Thyroid gland (tissue), 4 donors: Measurements from ENCODE around the gene GTF2H3. TPM values are rescaled to one million over a fixed set of nuclear protein-coding genes. Genes with fewer than 3 reads are reported as not detected.

Experiments
- DNase-seq, 2 donors: peaks; one replicate each; pipeline ENCODE4 v3.0.0-alpha.2; 2019
- H3K27ac ChIP-seq, 3 donors: fragments of 200-600 bp; sonication (generic); 1 replicate in 2 of 3; 2 replicates in 1 of 3; pipeline ENCODE4 v1.5.1; 2016 to 2019; ENCODE audit warnings: mild to moderate bottlenecking in 1 of 3, moderate library complexity in 1 of 3
- H3K27me3 ChIP-seq: fragments of 200-600 bp; sonication (generic); one replicate; pipeline ENCODE4 v1.5.1; 2019
- H3K36me3 ChIP-seq, 2 donors: fragments of 200-600 bp; sonication (generic); one replicate each; pipeline ENCODE4 v1.5.1; 2016 to 2019
- H3K4me1 ChIP-seq, 2 donors: fragments of 200-600 bp; sonication (generic); one replicate each; pipeline ENCODE4 v1.5.1; 2017 to 2019
- H3K4me3 ChIP-seq, 3 donors: fragments of 200-600 bp; sonication (generic); replicated peaks in 1 of 3; 1 replicate in 2 of 3; 2 replicates in 1 of 3; pipeline ENCODE4 v1.5.1; 2016; ENCODE audit warnings: mild to moderate bottlenecking in 1 of 3
- H3K9me3 ChIP-seq: fragments of 200-600 bp; sonication (generic); one replicate; pipeline ENCODE4 v1.5.1; 2017
- POLR2A ChIP-seq, 2 donors: fragments of 450-650 bp; IDR thresholded peaks; one replicate each; pipeline ENCODE4 v1.6.1; 2017; ENCODE audit warnings: antibody characterized with exemption in 2 of 2, mild to moderate bottlenecking in 2 of 2, moderate library complexity in 1 of 2
- WGBS, 2 donors: methylation state at CpG; one replicate each; pipeline ENCODE4 v1.1.5; 2017; 5-methylcytosine and 5-hydroxymethylcytosine counted together
- intact Hi-C: fragments of 100-400 bp; cut with DNase I; formaldehyde crosslinking; loops from one replicate; pipeline ENCODE4 v1.15.1; 2023
- total RNA-seq, 4 donors: library from RNA; depleted of rRNA; stranded (reverse); fragments of >200 nt; gene quantifications; one replicate each; pipeline ENCODE4 v1.2.3, GENCODE V29; 2016
- TF ChIP-seq, protein P1 (sequence below), 6 experiments: fragments of 200-600 bp in 3 of 6; fragments of 450-650 bp in 3 of 6; sonication (generic) in 3 of 6; IDR thresholded peaks; one replicate each; pipeline ENCODE4 v1.5.1; 2016 to 2019; ENCODE audit warnings: antibody characterized with exemption in 6 of 6, mild to moderate bottlenecking in 2 of 6, inconsistent platforms in 1 of 6, moderate library complexity in 1 of 6

The GTF2H3 gene
- total RNA-seq, 4 donors from 2014 or later, result 15.9 to 32.4 (median 31.1) TPM

DNA sequence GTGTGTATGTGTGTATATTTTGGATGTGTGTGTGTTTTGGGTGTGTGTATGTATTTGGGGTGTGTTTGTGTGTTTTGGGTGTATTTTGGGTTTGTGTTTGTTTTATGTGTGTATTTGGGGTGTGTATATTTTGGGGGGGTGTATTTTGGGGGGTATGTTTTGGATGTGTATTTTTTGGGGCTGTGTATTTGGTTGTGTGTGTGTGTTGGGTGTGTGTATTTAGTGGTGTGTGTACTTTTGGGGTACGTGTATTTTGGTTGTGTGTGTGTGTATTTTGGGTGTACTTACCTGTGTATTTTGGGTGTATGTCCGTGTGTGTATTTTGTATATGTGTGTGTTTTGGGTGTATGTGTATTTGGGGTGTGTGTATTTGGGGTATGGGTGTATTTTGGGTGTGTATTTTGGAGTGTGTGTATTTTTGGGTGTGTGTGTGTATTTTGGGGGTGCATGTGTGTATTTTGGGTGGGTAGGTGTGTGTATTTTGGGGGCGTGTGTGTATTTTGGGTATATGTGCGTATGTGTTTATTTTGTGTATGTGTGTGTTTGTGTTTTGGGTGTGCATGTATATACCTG, 20.6 kb downstream of the GTF2H3 start:
- Histone ChIP-seq H3K36me3 (peaks cover 5 to 32% of the 10 kb centered on the region in 2 donors), H3K4me1 (no peaks in the 10 kb centered on the region), H3K4me3 (no peak overlapping the region), H3K9me3 (no peaks in the 10 kb centered on the region), H3K27me3 (no peaks in the 10 kb centered on the region), H3K27ac (no peak overlapping the region)
- TF ChIP-seq, protein P1, sequence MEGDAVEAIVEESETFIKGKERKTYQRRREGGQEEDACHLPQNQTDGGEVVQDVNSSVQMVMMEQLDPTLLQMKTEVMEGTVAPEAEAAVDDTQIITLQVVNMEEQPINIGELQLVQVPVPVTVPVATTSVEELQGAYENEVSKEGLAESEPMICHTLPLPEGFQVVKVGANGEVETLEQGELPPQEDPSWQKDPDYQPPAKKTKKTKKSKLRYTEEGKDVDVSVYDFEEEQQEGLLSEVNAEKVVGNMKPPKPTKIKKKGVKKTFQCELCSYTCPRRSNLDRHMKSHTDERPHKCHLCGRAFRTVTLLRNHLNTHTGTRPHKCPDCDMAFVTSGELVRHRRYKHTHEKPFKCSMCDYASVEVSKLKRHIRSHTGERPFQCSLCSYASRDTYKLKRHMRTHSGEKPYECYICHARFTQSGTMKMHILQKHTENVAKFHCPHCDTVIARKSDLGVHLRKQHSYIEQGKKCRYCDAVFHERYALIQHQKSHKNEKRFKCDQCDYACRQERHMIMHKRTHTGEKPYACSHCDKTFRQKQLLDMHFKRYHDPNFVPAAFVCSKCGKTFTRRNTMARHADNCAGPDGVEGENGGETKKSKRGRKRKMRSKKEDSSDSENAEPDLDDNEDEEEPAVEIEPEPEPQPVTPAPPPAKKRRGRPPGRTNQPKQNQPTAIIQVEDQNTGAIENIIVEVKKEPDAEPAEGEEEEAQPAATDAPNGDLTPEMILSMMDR (IDR thresholded peaks at IDR 0.05), result no peak
- no peak for TF ChIP-seq POLR2A (IDR thresholded peaks at IDR 0.05)
- WGBS, 2 donors, result 93 to 98% methylated on average over 4 of the region's 4 CpGs
- intact Hi-C loops, result no loop called here
- no peak for DNase-seq

- Histone ChIP-seq H3K27me3 (no peaks in the 10 kb centered on the region), H3K4me3 (no peak overlapping the region), H3K4me1 (no peaks in the 10 kb centered on the region), H3K9me3 (no peaks in the 10 kb centered on the region), H3K36me3 (peaks cover 11 to 37% of the 10 kb centered on the region in 2 donors), H3K27ac (no peak overlapping the region)
- DNase-seq, result no peak
- TF ChIP-seq, protein P1 (IDR thresholded peaks at IDR 0.05), result no peak
- TF ChIP-seq POLR2A (IDR thresholded peaks at IDR 0.05), result no peak
- intact Hi-C loops, result no loop called here
- 94% methylated on average over 5 of the region's 5 CpGs for WGBS, 2 donors
Measured at GRCh38 chr12:123655420-123655819, 21.8 kb downstream of the GTF2H3 start.

DNA sequence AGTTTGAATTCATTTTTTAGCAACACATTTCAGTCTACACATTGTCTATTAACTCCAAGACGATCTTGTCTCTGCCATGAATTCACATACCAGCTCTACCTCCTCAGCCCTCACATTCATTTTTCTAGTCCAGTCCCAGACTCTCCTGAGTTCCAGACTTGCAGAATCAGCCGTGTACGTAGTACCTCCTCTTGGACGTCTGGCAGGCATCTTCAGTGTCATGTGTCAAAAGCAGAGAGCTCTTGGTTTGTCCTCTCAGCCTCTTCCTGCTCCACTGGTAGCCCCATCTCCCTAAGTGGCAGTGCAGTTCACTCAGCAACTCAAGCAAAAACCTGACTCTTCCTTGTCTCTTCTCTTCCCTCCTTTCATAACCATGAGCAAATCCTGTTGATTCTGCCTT, 22.8 kb downstream of the GTF2H3 start:
- Histone ChIP-seq H3K4me1 (no peaks in the 10 kb centered on the region), H3K9me3 (no peaks in the 10 kb centered on the region), H3K27ac (no peak overlapping the region), H3K36me3 (peaks cover 11 to 33% of the 10 kb centered on the region in 2 donors), H3K4me3 (no peak overlapping the region), H3K27me3 (no peaks in the 10 kb centered on the region)
- TF ChIP-seq, protein P1 (IDR thresholded peaks at IDR 0.05), result no peak
- TF ChIP-seq POLR2A (IDR thresholded peaks at IDR 0.05), result no peak
- intact Hi-C loops, result no loop called here
- DNase-seq, result no peak
- 74 to 76% methylated on average over 4 of the region's 4 CpGs for WGBS, 2 donors

GRCh38 chr12:123657211-123657610, 23.6 kb downstream of the GTF2H3 start:
- Histone ChIP-seq H3K27me3 (no peaks in the 10 kb centered on the region), H3K9me3 (no peaks in the 10 kb centered on the region), H3K4me1 (no peaks in the 10 kb centered on the region), H3K4me3 (no peak overlapping the region), H3K36me3 (peaks cover 11 to 25% of the 10 kb centered on the region in 2 donors), H3K27ac (no peak overlapping the region)
- 91% methylated on average over 9 of the region's 9 CpGs for WGBS, 2 donors
- DNase-seq, result no peak
- intact Hi-C loops, result no loop called here
- TF ChIP-seq POLR2A (IDR thresholded peaks at IDR 0.05), result no peak
- TF ChIP-seq, protein P1 (IDR thresholded peaks at IDR 0.05), result no peak

GRCh38 chr12:123659996-123660727, 26.5 kb downstream of the GTF2H3 start:
- no peak for DNase-seq
- TF ChIP-seq, protein P1 (IDR thresholded peaks at IDR 0.05), result no peak
- no peak for TF ChIP-seq POLR2A (IDR thresholded peaks at IDR 0.05)
- WGBS, 2 donors, result 90 to 91% methylated on average over 5 of the region's 5 CpGs
- no peak overlapping the region for H3K27ac ChIP-seq
- no peaks in the 10 kb centered on the region for H3K4me1 ChIP-seq
- no peaks in the 10 kb centered on the region for H3K9me3 ChIP-seq
- no peak overlapping the region for H3K4me3 ChIP-seq
- H3K36me3 ChIP-seq, result peaks cover 11 to 12% of the 10 kb centered on the region in 2 donors
- no peaks in the 10 kb centered on the region for H3K27me3 ChIP-seq
- intact Hi-C loops, result no loop called here
